ENCODE measurements around the gene IPO11.
"Not testable (repeated sequence)": the region's sequence is repeated elsewhere in the genome, so short reads cannot be mapped to it uniquely, and the experiment has no call there.

Gene IPO11

GRCh38 chr5:62607615-62608014 lies 195.1 kb downstream of the IPO11 start:
- DNase-seq, result no peak

- no peak for DNase-seq
Measured at GRCh38 chr5:62608529-62609511, 196.3 kb downstream of the IPO11 start.

DNA sequence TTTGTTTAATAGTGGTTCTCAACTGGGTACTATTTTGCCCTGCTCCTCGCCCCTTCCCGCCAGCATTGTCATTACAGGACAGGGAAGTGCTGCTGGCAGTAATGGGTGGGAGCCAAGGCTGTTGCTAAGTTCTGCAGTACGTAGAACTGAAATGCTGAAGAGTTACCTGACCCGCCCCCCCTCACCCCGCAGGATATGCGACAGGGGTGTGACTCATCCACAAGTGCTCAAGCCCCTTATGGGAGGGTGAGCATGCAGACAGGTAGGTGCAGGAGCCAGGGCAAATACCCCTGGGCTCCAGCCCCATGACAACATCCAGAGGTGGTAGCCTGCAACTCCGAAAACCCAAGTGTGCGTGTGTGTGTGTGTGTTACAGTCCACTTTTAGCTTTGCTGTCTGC lies 201.8 kb downstream of the IPO11 start:
- DNase-seq, result no peak

- DNase-seq, result no peak
Measured at GRCh38 chr5:62616615-62617277, 204.2 kb downstream of the IPO11 start.

- DNase-seq, result no peak
Measured at GRCh38 chr5:62617943-62618342, 205.4 kb downstream of the IPO11 start.

DNA sequence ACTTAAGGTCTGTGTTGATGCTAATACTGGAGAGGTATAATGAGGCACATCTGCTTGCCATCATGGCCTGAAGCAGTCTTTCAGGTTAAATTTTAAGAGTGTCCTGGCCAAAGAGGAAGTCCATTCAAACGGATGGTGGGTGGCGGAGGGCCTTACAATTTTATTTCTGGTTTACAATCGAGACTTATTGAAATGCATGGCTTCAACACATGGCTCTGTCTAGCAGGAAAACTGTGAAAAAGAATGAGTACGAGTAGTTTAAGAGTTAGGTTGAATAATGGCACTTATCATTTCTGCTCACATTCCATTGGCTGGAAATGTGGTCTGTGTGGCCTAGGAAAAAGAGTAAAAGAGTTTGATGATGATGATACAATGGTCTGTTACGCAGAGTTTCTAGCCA lies 208.2 kb downstream of the IPO11 start:
- no peak for DNase-seq

- no peak for DNase-seq
Measured at GRCh38 chr5:62621280-62621679, 208.7 kb downstream of the IPO11 start.

DNA sequence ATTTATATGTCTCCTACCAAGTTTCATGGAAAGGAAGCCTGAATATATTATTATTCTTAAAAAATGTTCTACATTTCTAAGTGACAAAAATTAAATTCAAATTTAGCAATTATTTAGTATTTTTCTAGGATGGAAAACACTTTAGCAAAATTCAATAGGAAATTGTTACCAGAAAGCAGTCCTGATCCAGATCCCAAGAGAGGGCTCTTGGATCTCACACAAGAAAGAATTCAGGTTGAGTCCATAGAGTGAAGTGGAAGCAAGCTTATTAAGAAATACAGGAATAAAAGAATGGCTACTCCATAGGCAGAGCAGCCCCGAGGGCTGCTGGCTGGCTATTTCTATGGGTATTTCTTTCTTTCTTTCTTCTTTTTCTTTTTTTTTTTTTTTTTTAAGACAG lies 210.7 kb downstream of the IPO11 start:
- DNase-seq, result no peak

DNA sequence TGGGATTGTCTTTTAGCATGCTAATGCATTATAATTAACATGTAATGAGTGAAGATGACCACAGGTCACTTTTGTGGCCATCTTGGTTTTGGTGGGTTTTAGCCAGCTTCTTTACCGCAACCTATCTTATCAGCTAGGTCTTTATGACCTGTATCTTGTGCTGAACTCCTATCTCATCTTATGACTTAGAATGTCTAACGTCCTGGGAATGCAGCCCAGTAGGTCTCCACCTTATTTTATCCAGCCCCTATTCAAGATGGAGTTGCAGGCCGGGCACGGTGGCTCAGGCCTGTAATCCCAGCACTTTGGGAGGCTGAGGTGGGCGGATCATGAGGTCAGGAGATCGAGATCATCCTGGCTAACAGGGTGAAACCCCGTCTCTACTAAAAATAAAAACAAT lies 211.9 kb downstream of the IPO11 start:
- DNase-seq, result not testable (repeated sequence)

DNA sequence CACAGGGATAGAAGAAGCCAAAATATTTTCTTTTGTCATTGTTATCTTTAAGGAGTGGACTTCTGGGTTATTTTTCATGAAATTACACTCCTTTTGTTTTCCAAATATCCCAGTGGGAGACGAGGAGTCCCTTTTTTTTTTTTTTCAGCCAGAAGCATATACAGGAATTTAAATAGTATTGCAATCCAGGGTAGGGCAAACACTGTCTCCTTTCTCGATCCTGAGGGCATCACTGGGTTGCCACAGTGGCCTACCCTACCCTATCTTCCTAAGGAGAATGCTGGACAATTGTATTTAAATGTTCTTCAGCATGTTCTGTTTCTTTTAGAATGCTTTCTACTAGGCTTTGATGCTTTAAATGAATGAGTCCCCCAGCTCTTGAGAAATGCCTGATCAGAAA lies 214.0 kb downstream of the IPO11 start:
- DNase-seq, result no peak

DNA sequence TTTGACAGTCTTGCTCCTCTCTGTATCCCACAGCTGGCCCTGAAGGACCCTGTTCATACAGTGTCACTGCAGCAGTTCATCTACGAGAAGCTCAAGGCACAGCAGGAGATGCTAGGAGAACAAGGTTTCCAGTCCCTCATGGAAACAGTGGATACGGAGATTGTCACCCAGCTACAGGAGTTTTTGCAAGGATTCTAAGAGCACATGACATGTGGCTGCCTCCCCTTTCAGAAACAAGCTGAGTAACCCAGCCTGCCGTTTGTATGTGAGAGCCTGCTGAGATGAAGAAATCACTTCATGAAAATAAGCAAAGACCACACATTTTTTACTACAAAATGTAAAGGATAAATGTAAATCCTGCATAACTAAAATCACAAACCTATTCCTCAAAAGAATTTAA lies 214.6 kb downstream of the IPO11 start:
- DNase-seq, result no peak

- no peak for DNase-seq
Measured at GRCh38 chr5:62627901-62628300, 215.3 kb downstream of the IPO11 start.

DNA sequence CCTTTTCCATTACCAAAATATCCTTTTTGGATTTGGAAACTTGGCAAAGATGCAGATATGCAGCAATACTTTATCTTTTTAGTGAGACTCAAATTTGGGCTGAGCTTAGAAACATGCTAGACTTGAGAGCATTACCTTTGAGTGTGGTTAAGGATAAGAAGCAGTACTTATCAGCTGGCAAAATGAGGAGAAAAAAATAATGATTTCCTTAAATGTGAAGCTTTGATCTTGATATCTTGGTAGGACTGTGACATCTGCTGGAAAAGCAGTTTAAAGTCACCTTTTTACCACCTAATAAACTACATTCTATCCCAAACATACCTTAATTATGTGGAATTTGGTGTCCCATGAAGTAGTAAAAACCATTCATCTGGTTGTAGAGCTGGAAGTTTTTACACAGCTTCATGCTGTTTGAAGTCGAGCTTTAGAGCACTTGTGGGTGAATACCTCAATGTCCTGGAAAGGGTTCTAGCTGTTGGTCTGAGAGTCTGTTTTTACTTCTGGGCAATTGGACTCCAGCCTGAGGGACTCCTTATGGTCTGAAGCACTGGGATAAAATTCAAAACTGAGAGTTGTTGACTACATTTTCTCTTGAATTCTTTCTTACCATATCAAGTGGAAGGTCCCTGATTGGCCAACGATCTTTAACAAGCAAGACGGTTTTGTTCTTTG lies 219.5 kb downstream of the IPO11 start:
- no peak for DNase-seq

GRCh38 chr5:62633243-62633642 lies 220.7 kb downstream of the IPO11 start:
- no peak for DNase-seq

DNA sequence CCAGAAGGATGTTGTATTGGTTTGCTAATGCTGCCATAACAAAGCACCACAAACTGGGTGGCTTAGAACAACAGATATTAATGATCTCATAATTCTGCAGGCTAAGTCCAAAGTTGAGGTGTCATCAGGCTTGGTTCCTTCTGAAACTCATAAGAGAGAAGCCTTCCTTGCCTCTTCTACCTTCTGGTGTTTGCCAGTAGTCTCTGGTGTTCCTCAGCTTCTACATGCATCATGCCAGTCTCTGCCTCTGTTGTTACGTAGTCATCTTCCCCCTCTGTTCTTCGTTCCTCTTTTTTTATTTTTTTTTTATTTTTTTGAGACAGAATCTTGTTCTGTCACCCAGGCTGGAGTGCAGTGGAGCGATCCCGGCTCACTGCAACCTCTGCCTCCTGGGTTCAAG lies 227.9 kb downstream of the IPO11 start:
- no peak for DNase-seq

DNA sequence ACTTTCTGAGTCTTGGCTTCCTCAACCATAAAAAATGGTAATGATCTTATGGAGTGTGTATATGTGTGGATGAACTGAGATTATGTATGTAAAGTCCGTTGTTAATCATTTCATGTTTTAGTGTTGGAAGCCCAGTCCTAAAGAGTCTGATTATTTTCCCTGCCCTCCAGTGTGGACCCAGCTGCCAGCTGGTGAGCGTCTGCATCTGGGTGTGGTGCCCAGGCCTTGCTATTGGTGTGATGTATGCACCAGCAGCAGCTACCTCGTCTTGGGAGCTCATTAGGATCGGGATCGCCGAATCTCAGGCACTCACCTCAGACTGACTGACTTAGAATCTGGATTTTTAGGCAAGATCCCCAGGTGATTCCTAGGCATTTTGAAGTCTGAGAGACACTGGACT lies 229.9 kb downstream of the IPO11 start:
- no peak for DNase-seq

DNA sequence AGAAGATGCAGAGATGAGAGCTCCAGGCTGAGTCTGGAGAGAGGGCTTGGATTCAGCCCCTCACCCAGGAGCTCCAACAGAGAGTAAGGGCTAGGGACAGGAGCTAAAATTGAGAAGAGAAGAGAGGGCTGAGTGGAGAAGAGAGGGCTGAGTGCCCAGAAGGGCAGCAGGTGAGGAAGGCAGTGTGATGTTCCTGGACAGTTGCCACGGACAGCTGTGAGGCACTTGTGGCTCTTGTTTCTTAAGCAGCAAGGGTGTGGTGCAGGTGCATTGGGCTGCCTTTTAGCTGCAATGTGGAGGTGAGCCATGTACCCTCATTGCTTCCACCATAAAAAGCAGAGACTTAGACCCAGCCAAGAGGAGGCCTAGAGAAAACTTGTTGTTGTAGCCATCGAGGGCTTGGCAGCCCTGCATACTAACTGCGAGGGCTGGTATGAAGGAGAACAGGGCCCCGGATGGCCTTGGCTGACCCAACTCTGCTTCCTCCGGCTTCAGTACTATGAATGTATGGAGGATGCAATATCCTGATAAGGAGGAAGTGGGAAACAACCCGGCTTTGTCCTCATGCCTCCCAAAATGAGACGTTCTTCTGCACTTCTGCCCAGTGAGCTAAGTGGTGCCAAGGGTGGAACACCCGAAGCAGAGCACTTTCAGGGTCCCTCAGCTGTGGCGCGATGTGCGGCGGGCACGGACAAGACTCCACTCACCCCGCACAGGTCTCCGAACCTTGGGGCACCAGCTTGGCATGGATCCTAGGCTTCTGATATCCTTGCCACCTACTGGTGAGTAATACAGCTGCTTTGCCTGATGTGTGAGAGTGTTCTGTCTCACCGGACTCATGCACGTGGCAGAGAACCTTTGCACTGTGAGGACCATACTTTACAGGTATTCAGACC lies 231.2 kb downstream of the IPO11 start:
- no peak for DNase-seq

DNA sequence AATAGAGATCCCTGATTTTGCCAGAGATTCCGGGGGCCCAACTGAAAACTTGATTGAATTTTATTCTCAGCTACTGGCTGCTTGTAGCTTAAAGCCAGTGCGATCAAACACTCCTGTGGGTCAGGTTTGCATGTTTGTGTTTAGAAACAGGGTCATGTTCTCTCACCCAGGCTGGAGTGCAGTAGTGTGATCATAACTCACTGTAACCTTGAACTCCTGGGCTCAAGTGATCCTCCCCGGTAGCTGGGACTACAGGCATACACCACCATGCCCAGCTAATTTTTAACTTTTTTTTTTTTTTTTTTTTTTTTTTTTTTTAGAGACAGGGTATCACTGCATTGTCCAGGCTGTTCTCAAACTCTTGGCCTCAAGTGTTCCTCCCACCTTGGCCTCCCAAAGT lies 232.7 kb downstream of the IPO11 start:
- no peak for DNase-seq

- no peak for DNase-seq
Measured at GRCh38 chr5:62647241-62647640, 234.7 kb downstream of the IPO11 start.

DNA sequence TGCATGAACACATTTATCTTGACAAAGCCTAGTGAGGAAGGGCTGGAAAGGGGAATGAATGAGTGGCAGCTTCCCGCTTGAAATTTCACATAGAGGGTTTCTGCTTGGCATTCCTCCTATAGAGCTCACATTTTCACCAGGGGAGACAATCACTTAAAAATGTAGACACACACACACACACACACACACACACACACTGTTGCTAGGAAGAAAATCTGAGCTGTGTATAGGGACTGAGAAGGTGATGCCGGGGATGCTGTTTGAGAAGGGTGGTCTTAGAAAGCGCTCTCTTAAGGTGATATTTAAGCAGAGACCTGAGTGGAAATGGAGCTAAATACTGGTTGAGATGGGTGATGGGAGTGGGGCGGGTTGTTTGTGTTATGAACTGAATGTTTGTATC lies 236.5 kb downstream of the IPO11 start:
- no peak for DNase-seq

- DNase-seq, result no peak
Measured at GRCh38 chr5:62649476-62650113, 237.0 kb downstream of the IPO11 start.

GRCh38 chr5:62650197-62650596 lies 237.6 kb downstream of the IPO11 start:
- no peak for DNase-seq

Data from NCI-H2107 (cell line).